Activated CD8-positive, alpha-beta memory T cell treated with anti-CD3 and anti-CD28 coated beads for 1 hour (primary cell): ENCODE data around the gene ZNRF2.
"Not testable (repeated sequence)": the region's sequence is repeated elsewhere in the genome, so short reads cannot be mapped to it uniquely, and the experiment has no call there.

Experiments used
- DNase-seq, 2 donors: peaks; one replicate each; pipeline ENCODE4 v3.0.0-alpha.2; 2020; ENCODE audit warnings: low read depth in 1 of 2; ENCODE audit errors: extremely low read depth in 1 of 2

The ZNRF2 gene

DNA sequence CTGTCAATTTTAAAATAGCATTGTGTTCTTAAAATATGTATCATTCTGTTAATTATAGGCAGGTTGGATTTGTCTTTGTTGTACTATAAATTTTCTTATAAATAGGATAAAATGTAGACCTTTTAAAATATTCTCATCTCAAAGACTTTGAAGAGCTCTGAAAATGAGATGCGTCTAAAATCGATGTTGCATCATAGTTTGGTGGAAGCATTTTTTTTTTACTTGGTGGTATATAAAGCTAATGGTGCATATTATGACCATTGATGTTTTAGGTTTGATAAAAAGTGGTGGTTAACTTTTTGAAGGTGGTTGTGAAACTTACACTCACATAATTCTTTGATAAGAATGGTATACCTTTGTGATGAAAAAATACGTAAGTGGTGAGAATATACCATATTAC is 69.1 kb downstream of the ZNRF2 start:
- no peak for DNase-seq

DNA sequence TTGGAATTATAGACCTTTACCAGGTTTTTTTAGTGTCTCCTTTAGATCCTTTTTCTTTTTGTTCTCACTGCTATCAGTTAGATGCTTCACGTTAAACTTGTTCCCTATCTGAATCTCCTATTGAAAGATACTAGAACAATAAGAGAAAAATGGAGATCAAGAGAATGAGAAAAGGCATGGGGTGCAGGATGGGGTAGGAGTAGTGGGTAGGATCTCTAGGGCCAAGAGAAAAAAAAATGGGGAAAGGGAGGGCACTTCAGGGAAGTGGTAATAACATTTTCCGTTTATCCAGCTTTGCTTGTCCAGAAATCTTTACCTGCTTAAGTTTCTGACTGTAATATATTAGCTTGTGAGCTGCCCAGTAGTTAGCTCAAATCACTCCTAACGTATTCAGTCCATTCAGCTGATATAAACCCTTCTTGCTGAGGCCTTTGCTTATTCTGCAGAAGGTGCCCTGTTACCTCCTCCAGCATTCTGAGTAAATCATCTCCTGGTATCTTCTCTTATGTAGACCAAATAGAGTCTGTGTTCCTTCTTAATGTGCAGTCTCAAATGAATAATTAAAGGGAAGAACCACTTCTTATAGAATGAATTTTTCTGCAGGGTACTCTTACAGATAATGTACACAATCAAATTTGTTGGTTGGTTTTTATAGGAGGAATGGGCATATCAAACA is 69.7 kb downstream of the ZNRF2 start:
- no peak for DNase-seq

DNA sequence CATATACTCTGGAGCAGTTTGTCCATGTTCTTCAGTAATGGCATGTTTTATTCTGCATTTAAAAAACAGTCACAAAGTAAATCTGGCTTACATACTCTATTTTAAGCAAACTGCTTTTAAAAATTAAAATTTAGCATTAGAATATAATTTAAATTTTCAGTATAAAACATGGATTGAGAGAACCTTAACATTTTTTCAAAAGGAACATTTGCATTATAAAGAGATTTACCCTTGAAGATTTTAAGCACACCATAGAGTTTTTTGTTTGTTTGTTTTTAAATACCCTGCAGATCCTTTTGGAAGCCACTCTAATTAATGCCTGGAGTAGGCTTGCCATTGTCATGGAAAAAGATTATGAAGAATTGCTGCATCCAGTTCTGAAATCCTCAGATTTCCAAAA is 70.4 kb downstream of the ZNRF2 start:
- no peak for DNase-seq

DNA sequence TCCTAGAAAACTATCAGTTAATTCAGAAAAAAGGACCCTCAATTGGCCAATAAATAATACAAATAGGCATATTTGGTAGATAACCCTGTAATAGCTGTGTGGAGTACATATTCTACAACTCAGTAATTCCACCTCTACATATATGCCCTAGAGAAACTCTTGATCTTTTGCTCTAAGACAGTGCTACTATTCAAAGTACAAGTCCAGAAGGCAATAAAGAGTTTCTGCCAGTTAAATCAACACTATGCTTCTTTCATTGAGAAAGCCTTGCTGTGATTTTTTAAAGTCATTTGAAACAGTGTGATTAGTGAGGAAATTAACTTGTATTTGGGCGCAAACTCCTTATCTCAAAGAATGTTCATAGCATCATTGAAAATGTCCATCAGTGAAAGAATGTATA is 75.6 kb downstream of the ZNRF2 start:
- no peak for DNase-seq

DNA sequence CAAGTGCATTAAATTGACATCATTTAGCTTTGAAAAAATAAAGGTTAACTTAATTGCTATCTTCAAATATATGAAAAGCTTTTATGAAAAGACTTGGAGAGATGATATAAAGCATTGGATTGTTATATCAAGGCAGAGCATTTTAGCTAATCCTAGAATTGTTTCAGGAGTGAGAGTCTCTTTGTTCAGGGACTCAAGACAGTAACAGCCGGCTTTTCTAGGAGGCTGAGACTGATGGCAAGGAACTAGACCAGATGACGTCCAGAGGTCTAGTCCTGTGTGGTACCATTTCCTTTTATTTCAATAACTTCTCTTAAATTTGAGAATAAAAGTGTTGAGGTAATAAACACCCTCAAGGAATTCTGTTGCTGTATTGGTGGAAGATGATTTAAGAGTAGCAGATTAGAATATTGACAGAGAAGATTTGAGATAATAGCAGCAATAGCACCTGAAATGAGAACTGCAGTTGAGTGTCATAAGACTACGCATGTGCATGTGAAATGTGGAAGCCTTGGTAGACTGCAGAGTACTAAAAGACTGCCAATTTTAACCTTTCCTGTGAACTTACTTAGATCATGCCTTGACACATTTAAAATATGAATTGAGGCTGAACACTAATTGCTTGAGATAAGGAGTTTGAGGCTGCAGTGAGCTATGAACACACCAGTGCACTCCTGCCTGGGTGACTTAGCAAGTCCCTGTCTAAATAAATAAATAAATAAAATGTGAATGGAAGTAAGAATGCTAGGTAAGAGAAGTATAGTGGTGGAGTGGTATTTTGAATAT is 79.6 kb downstream of the ZNRF2 start:
- DNase-seq, result no peak

DNA sequence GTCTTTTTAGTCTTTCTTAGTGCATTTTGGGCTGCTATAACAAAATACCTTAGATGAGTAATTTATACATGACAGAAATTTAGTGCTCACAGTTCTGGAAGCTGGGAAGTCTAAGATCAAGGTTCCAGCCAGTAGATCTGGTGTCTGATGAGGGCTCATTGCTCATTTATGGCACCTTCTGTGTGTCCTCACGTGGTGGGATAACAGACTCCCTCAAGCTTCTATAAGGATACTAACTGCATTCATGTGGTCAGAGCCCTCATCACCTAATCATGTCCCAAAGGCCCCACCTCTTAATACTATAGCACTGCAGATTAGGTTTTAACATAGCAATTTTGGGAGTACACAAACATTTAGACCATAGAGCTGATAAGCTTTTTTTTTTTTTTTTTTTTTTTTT is 80.4 kb downstream of the ZNRF2 start:
- DNase-seq, result no peak

DNA sequence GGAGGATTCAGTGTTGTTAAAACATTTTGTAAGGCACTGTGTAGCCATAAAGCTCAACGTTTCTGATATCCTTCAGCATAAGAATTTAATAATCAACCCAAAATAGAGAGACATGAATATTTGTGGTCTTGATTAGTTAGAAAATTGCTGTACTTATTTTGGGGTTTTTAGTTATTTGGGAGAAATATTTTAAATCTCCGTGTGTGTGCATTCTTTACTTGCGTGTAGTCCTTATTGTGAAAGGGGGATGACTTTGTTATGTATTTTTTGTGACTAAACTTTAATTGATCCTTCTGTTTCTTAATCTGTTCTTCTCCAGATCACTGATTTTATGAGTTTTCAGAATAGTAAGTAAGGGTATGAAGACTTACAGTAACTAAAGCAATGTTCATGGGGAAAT is 81.2 kb downstream of the ZNRF2 start:
- DNase-seq, result no peak

DNA sequence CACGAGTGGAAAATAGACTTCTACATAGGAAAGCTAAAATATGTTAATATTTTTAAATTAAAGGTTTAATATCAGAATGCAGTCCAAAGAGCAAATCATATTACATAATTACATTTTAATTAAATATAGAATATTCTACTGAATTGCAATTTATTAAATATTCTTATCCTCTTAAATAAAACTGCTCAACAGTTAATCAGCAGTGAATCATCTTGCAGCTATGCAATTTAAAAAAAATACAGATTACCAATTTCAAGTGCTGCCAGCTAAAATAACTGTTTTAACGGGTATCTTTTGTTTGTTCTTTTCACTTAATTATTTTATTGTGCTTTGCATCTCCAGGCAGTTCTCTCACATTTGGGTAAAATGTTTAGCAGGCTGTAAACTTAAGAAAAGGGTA is 82.2 kb downstream of the ZNRF2 start:
- no peak for DNase-seq

DNA sequence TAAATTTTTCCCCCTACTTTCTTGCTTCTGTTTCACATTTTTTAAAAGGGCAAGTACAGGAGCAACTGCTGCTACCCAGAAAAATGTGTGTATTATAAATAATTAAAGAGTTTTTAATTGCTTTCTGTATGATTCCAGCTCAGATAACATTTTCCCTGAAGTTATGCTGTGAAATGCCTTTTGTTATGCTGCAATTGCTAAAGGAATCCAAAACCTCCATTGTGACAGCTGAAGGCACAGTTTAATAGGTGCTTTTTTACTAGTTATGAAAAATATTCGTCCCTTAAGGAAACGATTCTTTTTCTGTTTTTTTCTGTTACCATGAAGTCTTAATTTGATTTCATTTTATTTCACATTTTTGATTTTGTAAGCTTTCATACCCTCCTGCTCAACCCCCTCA is 83.2 kb downstream of the ZNRF2 start:
- no peak for DNase-seq

DNA sequence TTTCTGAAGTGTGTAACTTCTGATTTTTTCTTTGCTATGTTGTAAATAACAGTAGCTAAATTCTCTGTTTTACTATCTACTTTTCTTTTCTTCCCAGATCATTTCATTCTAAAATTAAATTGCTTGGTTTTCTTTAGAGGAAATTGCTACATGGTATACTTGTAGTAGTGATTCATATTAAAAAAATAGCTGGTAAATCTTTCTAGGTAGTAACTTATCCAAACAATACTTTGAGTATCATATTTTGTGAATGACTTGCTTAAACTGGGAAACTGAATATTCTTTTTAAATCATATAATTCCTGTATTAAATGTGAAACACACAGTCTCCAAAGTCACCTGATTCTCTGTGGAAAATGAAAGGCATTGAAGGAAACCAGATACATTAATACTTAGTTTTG is 85.5 kb downstream of the ZNRF2 start:
- no peak for DNase-seq

DNA sequence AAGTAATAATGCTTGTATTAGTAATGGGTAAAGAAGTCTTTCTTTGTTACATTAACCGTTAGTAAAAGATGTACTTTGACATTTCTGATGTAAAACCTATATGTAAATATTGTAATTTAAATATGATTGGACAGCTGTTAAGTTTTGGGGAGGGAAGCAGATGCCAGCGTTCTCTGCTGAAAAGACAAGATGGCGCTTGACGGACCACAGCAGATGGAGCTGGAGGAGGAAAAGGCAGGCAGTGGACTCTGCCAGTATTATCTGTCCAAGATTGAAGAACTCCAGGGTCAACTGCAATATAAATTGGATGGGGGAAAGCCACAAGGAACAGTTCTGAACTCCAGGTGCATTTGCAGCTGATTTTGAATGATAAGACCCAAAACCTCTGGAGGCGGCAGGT is 86.9 kb downstream of the ZNRF2 start:
- DNase-seq, result no peak

DNA sequence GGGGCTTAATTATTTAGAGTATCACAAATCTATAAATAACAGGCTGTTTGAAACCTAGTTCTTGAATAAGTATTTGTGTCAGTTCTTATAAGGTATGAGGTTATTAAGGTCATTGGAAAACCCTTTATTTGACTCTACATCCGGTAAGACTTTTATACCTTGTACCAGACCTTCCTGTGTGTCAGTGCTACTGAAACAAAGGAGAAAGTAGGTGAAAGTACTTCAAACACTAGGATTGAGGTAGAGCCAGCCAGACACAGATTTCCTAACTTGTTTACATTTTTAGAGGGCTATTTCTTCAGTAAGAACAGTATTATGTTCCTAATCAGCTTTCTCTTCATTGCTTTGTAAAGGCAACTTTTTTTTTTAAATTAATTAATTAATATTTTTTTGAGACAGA is 93.9 kb downstream of the ZNRF2 start:
- no peak for DNase-seq

DNA sequence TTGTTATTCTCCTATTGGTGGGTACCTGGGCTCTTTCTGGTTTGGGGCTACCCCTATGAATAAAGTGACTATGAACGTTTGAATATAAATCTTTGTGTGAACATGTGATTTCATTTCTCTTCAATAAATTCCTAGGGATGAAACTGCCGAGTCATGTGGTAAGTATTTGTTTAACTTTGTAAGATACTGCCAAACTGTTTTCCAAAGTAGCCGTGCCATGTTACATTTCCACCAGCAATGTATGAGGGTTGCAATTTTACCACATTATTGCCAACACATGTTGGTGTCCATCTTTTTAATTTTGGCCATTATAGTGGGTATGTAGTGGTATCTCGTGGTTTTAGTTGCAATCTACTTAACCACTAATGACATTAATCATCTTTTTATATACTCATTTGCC is 94.7 kb downstream of the ZNRF2 start:
- DNase-seq, result no peak

DNA sequence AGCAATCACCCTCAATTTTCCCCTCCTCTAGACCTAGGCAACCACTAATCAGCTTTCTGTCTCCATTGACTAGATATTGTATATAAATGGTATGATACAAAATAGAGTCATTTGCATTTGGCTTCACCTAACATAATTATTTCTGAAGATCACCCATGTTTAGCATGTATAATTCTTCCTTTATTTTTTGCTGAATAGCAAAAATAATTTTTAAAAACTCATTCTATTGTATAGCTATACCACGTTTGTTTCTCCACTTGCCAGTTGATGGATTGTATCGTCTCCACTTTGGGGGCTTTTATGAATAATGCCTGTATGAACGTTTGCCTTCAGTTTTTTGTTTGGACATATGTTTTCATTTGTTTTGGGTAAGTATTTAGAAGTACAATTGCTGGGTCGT is 95.3 kb downstream of the ZNRF2 start:
- no peak for DNase-seq

DNA sequence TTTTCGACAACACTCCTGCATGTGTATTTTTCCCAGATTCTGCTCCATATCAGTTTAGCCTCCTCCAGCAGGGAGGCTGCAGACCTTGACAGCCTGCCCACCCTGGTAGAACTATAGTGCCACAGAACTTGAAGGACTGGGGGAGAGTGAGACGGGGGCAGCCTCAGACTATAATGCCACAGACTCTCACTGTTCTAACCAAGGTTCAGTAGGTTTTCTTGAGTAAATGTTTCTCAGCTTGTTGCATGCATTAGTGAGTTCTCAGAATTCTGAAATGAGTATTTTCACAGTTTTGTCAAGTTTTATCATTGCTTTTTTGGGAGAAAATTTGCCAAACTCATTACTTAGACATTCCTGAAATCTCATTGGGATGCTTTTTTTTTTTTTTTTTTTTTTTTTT is 95.9 kb downstream of the ZNRF2 start:
- DNase-seq, result no peak

DNA sequence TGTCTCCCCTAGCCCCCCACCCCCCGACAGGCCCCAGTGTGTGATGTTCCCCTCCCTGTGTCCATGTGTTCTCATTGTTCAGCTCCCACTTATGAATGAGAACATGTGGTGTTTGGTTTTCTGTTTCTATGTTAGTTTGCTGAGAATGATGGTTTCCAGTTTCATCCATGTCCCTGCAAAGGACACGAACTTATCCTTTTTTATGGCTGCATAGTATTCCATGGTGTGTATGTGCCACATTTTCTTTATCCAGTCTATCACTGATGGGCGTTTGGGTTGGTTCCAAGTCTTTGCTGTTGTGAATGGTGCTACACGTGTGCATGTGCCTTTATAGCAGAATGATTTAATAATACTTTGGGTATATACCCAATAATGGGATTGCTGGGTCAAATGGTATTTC is 96.4 kb downstream of the ZNRF2 start:
- not testable (repeated sequence) for DNase-seq

DNA sequence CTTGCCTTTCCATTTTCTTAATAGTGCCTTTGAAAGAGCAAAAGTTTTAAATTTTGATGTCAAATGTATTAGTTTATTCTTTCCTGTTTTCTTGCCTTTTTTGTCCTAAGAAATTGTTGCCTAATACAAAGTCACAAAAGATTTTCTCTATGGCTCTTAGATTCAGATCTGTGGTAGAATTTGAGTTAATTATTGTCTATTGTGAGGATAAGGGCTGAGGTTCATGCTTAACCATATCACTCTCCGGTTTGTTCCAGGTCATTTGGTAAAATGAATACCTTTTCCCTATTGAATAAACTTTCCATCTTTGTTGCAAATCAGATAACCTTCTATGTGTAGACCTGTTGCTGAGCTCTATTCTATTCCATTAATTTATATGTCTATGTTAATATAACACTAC is 98.2 kb downstream of the ZNRF2 start:
- DNase-seq, result no peak

DNA sequence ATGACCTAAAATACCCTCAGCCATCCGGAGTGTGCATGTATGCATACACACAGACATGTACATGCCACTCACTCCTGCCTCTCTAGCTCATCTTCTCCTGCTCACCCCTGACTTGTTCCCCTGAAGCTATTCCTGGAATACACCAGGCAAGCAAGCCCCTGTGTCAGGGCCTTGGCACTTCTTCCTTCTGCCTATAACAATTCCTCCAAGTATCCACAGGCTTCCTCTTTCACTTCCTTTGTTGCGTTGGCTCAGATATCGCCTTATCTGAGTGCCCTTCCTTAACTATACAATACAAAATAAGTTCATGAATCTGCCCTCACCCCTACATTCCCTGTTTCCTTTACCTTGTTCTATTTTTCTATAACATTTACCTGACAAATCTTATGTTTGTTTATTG is 105.4 kb downstream of the ZNRF2 start:
- no peak for DNase-seq

DNA sequence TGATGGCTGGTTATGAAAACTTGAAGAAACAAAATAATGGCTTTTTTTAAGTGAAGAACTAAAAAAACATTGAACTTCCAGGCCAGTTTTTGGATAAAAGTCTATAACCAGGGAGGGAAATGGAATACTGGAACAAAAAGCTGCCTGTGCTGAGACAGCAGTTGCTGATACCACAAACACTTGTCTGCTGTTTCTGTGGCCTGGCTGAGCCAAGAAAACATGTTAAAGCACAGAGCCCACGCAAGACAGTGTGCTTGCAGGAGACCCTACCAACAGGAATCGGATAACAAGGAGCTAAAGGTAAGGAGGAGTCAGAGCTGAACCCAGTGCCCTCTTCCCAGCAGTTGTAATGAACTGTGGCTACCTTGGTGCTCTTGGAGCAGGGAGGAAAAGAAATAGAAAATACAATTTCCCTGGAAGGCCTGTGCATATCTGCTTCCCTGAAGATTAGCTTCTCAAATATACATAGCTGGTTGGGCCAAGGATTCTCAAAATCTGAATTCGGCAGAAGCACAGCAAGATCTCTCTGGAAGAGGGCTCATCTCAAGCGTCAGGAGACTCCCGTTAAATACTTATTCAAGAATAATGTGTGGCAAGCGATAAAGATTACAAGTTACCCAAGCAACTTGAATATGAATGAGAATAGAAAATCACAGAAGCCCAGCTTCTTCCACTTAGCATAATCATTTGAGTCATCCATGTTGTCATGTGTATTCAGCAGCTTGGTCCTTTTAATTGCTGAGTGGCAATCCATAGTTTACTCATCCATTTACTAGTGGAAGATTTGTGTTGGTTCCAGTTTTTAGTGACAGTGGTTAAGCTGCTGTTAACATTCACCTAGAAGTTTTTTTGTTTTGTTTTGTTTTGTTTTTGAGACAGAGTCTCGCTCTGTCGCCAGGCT is 106.6 kb downstream of the ZNRF2 start:
- no peak for DNase-seq

DNA sequence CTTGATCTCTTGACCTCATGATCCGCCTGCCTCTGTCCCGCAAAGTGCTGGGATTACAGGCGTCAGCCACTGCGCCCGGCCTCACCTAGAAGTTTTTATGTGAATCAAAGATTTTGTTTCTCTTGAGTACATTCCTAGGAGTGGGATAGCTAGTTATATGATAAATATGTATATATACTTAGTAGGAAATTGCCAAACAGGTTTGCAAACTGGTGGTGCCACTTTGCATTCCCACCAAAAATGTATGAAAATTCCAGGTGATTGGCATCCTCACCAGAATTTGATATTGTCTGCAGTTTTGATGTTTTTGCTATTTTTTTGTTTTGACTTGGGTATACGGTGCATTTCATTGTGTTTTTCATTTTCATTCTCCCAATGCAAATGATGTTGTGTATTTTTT is 107.4 kb downstream of the ZNRF2 start:
- no peak for DNase-seq

DNA sequence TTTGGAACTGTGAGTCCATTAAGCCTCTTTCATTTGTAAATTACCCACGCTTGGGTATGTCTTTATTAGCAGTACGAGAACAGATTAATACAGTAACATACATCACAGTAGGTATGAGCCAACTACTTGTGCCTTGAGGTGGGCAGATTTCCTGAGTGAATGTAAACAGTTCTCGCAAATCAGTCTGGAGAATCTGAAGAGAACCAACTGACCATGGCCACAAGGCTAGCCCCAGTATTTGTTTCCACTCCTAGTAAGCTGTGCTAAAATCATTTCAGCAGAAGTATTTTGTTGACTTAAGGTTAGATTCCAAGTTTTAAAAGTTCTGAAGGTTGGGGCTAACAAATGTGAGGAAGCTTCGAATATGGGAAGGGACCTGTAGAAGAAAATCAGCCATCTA is 111.3 kb downstream of the ZNRF2 start:
- no peak for DNase-seq

DNA sequence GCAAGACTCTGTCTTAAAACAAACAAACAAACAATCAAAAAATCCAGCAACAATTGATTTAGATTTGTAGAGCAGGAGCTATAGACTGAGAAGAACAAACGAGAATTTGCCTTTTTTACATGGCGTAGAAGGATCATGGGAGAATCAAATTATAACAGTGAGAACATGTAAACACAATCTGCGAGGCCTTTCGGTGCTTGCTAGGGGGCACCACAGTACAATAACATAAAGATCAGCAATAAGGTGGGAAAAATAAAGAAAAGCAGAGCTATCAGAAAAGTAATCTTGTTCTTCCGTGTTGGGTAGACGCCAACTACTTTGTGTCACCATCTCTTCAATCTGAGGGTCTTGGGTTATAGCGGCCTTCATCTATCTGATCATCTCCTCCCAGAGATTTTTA is 112.0 kb downstream of the ZNRF2 start:
- no peak for DNase-seq
